Parathyroid adenoma (tissue), 2 donors: ENCODE measurements around the gene KIF26B.

ENCODE experiments used
- H2AFZ ChIP-seq: fragments of 300-600 bp; sonication (generic); one replicate; pipeline ENCODE4 v1.7.0; 2017; ENCODE audit warnings: antibody characterized with exemption, mild to moderate bottlenecking
- H3K27ac ChIP-seq: fragments of 300-600 bp; sonication (generic); one replicate; pipeline ENCODE4 v1.7.0; 2017
- H3K27me3 ChIP-seq: fragments of 300-600 bp; sonication (generic); one replicate; pipeline ENCODE4 v1.7.0; 2017; ENCODE audit warnings: low read length; ENCODE audit not compliant: control insufficient read depth, insufficient read depth
- H3K36me3 ChIP-seq: fragments of 300-600 bp; sonication (generic); one replicate; pipeline ENCODE4 v1.7.0; 2017; ENCODE audit warnings: low read length; ENCODE audit not compliant: control insufficient read depth, insufficient read depth
- H3K4me1 ChIP-seq: fragments of 300-600 bp; sonication (generic); one replicate; pipeline ENCODE4 v1.7.0; 2017; ENCODE audit warnings: control low read depth
- H3K4me2 ChIP-seq: fragments of 300-600 bp; sonication (generic); one replicate; pipeline ENCODE4 v1.7.0; 2017; ENCODE audit warnings: low read length
- H3K4me3 ChIP-seq: fragments of 300-600 bp; sonication (generic); one replicate; pipeline ENCODE4 v1.7.0; 2017; ENCODE audit warnings: low read depth, low read length
- H3K79me2 ChIP-seq: fragments of 300-600 bp; sonication (generic); one replicate; pipeline ENCODE4 v1.7.0; 2017; ENCODE audit warnings: control low read depth
- H3K9ac ChIP-seq: fragments of 300-600 bp; sonication (generic); one replicate; pipeline ENCODE4 v1.7.0; 2017; ENCODE audit warnings: mild to moderate bottlenecking
- H3K9me3 ChIP-seq: fragments of 300-600 bp; sonication (generic); one replicate; pipeline ENCODE4 v1.7.0; 2017; ENCODE audit warnings: low read length; ENCODE audit not compliant: control insufficient read depth
- CTCF ChIP-seq: fragments of 300-600 bp; sonication (generic); IDR thresholded peaks from one replicate; pipeline ENCODE4 v1.7.0; 2017; ENCODE audit warnings: antibody characterized with exemption, mild to moderate bottlenecking
- donor health status: primary hyperparathyroidism.

KIF26B gene

GRCh38 chr1:245258271-245258920 lies 103.6 kb downstream of the KIF26B start:
- Histone ChIP-seq H3K4me1 (no peaks in the 10 kb centered on the region), H3K9ac (no peak overlapping the region), H3K36me3 (no peaks in the 10 kb centered on the region), H3K27ac (no peak overlapping the region), H3K79me2 (no peaks in the 10 kb centered on the region), H2AFZ (no peak overlapping the region), H3K4me3 (no peak overlapping the region), H3K27me3 (no peaks in the 10 kb centered on the region), H3K9me3 (no peaks in the 10 kb centered on the region), H3K4me2 (no peak overlapping the region)
- no peak for TF ChIP-seq CTCF

GRCh38 chr1:245260110-245260882 lies 105.5 kb downstream of the KIF26B start:
- H3K9me3 ChIP-seq: no peaks in the 10 kb centered on the region
- TF ChIP-seq CTCF: no peak
- no peaks in the 10 kb centered on the region for H3K36me3 ChIP-seq
- no peak overlapping the region for H3K27ac ChIP-seq
- no peak overlapping the region for H3K9ac ChIP-seq
- H3K4me2 ChIP-seq: no peak overlapping the region
- no peaks in the 10 kb centered on the region for H3K27me3 ChIP-seq
- no peak overlapping the region for H2AFZ ChIP-seq
- H3K4me1 ChIP-seq: no peaks in the 10 kb centered on the region
- H3K4me3 ChIP-seq: no peak overlapping the region
- no peaks in the 10 kb centered on the region for H3K79me2 ChIP-seq

DNA sequence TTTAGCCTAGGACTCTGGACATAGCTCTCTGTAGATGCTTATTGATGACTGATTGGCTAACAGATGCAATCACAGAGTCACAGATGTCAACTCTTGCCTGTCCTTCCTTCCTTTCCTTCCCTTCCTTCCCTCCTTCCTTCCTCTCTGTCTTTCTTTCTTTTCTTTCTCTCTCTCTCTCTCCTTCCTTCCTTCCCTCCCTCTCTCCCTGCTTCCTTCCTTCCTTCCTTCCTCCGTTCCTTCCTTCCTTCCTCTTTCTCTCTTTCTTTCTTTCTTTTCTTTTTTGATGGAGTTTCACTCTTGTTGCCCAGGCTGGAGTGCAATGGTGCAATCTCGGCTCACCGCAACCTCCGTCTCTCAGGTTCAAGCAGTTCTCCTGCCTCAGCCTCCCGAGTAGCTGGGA lies 106.1 kb downstream of the KIF26B start:
- no peak overlapping the region for H3K4me3 ChIP-seq
- H2AFZ ChIP-seq: no peak overlapping the region
- TF ChIP-seq CTCF: no peak
- H3K27ac ChIP-seq: no peak overlapping the region
- no peaks in the 10 kb centered on the region for H3K79me2 ChIP-seq
- no peaks in the 10 kb centered on the region for H3K36me3 ChIP-seq
- H3K9me3 ChIP-seq: no peaks in the 10 kb centered on the region
- H3K4me2 ChIP-seq: no peak overlapping the region
- H3K27me3 ChIP-seq: no peaks in the 10 kb centered on the region
- H3K4me1 ChIP-seq: no peaks in the 10 kb centered on the region
- no peak overlapping the region for H3K9ac ChIP-seq

DNA sequence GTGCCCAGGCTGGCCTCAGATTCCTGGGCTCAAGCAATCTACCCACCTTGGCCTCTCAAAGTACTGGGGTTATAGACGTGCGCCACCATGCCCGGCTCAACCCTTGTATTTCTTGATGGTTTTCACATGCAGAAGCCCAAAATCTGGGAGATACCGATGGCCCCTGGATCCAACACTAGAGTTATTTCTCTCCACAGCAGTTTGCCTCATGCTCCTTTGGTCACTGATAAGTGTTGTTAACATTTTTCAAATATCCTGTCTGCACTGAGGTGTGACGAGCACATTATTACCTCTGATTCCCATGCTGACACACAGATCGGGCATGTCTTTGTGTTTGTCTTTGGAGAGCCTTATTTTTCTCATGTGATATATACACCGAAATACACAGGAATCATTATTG lies 107.0 kb downstream of the KIF26B start:
- no peak overlapping the region for H3K4me3 ChIP-seq
- H2AFZ ChIP-seq: no peak overlapping the region
- no peaks in the 10 kb centered on the region for H3K79me2 ChIP-seq
- H3K27me3 ChIP-seq: no peaks in the 10 kb centered on the region
- H3K4me2 ChIP-seq: no peak overlapping the region
- H3K9ac ChIP-seq: no peak overlapping the region
- TF ChIP-seq CTCF: no peak
- no peaks in the 10 kb centered on the region for H3K4me1 ChIP-seq
- H3K9me3 ChIP-seq: no peaks in the 10 kb centered on the region
- H3K27ac ChIP-seq: no peak overlapping the region
- H3K36me3 ChIP-seq: no peaks in the 10 kb centered on the region
